Left lobe of liver (tissue), 2 donors: ENCODE measurements around the gene C13orf46. TPM values are rescaled to one million over a fixed set of nuclear protein-coding genes. Genes with fewer than 3 reads are reported as not detected.

Experiments
- ATAC-seq: fragments of 200-7000 bp; cut with Tn5 transposase; one replicate; pipeline ENCODE4 v1.9.1; 2020; ENCODE audit warnings: mild to moderate bottlenecking, moderate library complexity
- DNase-seq: peaks from one replicate; pipeline ENCODE4 v3.0.0-alpha.2; 2020; ENCODE audit warnings: low spot score
- total RNA-seq: library from RNA; stranded (reverse); gene quantifications from one replicate; pipeline ENCODE4 v1.2.1, GENCODE V29; 2021
- donor health status: DM: no; HTN: no; CAD: no; lungs with moderate emphysema.
- donor health status: DM: no; HTN: yes; CAD: no.

The C13orf46 gene
- total RNA-seq, 1 donor from 2014 or later: 1.1 TPM

GRCh38 chr13:113941571-113942191 lies 32.2 kb downstream of the C13orf46 start:
- ATAC-seq (no peak), DNase-seq (no peak)

- DNase-seq (no peak), ATAC-seq (peak; percentile 40)
Observed at GRCh38 chr13:113939944-113940297, 34.0 kb downstream of the C13orf46 start.

- DNase-seq (peak; percentile 73), ATAC-seq (peak; percentile 92)
Observed at GRCh38 chr13:113939129-113939943, 34.5 kb downstream of the C13orf46 start.

- DNase-seq (no peak), ATAC-seq (no peak)
Observed at GRCh38 chr13:113938716-113939115, 35.2 kb downstream of the C13orf46 start.

- DNase-seq: no peak
Observed at GRCh38 chr13:113938246-113938645, 35.6 kb downstream of the C13orf46 start.

GRCh38 chr13:113937527-113938180 lies 36.2 kb downstream of the C13orf46 start:
- ATAC-seq: no peak
- no peak for DNase-seq

More at GRCh38 chr13:113938246-113938645, 35.6 kb downstream of the C13orf46 start:
- no peak for ATAC-seq

GRCh38 chr13:113937073-113937472 lies 36.8 kb downstream of the C13orf46 start:
- ATAC-seq: no peak

GRCh38 chr13:113936166-113936965 lies 37.5 kb downstream of the C13orf46 start:
- no peak for ATAC-seq

More at GRCh38 chr13:113937073-113937472, 36.8 kb downstream of the C13orf46 start:
- DNase-seq: no peak

GRCh38 chr13:113935001-113935844 lies 38.7 kb downstream of the C13orf46 start:
- ATAC-seq (no peak), DNase-seq (no peak)

More at GRCh38 chr13:113936166-113936965, 37.5 kb downstream of the C13orf46 start:
- no peak for DNase-seq

GRCh38 chr13:113934576-113934975 lies 39.3 kb downstream of the C13orf46 start:
- no peak for ATAC-seq
- no peak for DNase-seq

GRCh38 chr13:113933901-113934300 lies 40.0 kb downstream of the C13orf46 start:
- ATAC-seq (no peak), DNase-seq (no peak)

GRCh38 chr13:113931841-113932459 lies 41.9 kb downstream of the C13orf46 start:
- DNase-seq: peak; percentile 3
- ATAC-seq: no peak

- DNase-seq (peak; percentile 36), ATAC-seq (no peak)
Observed at GRCh38 chr13:113930671-113931637, 42.9 kb downstream of the C13orf46 start.

GRCh38 chr13:113929628-113930615 lies 44.0 kb downstream of the C13orf46 start:
- ATAC-seq (no peak), DNase-seq (peak; percentile 38)

GRCh38 chr13:113928685-113929627 lies 44.9 kb downstream of the C13orf46 start:
- ATAC-seq (peak; percentile 70), DNase-seq (peak; percentile 54)
